Brain microvascular endothelial cell (primary cell): ENCODE results near the gene PSMC1.

Experiments
- DNase-seq: peaks from one replicate; pipeline ENCODE4 v3.0.0-alpha.2; 2020
- H3K27ac ChIP-seq: fragments of 250-450 bp; sonication (Bioruptor Pico); 2 replicates; pipeline ENCODE4 v1.5.1; 2020; ENCODE audit warnings: mild to moderate bottlenecking, moderate library complexity
- H3K27me3 ChIP-seq: fragments of 250-450 bp; sonication (Bioruptor Pico); replicated peaks from 2 replicates; pipeline ENCODE4 v1.5.1; 2020; ENCODE audit warnings: mild to moderate bottlenecking
- H3K36me3 ChIP-seq: fragments of 250-450 bp; sonication (Bioruptor Pico); replicated peaks from 2 replicates; pipeline ENCODE4 v1.5.1; 2020; ENCODE audit warnings: mild to moderate bottlenecking
- H3K4me3 ChIP-seq: 2 replicates; pipeline ENCODE4 v1.5.1; 2011; ENCODE audit warnings: low read depth, mild to moderate bottlenecking, control low read depth, low read length, moderate library complexity
- in situ Hi-C: cut with HindIII; loops from 2 replicates; pipeline ENCODE4 v1.10.0; 2017; ENCODE audit warnings: low sequenced_read_pairs, low pct_ligation_motif_present
- TF ChIP-seq, protein P1 (sequence below): IDR thresholded peaks from 2 replicates; pipeline ENCODE4 v1.5.1; 2011; ENCODE audit warnings: low read depth, mild to moderate bottlenecking, moderate library complexity, low read length, control low read depth, inconsistent platforms; ENCODE audit errors: missing control alignments

PSMC1 gene

DNA sequence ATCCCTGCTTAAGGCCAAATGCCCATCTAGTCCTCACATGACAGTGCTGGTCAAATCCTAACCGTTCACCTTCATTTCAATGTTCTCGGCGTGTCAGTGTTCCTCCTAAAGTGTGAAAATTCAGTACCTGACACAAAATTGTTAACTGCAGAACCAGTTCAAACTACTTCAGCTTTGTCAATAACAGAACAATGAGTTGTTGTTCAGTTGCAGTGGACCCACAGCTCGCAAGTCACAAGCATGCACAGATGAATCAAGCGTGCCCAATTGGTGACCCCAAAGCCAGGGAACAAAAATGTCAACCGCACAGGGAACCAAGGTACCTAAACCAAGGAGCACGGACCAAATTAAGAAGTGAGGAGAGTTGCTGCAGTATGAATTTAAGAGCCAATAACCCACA is 52.2 kb downstream of the PSMC1 start:
- Histone ChIP-seq H3K27ac (no peak overlapping the region), H3K36me3 (peaks cover 10% of the 10 kb centered on the region), H3K4me3 (no peak overlapping the region), H3K27me3 (no peaks in the 10 kb centered on the region)
- in situ Hi-C loops: no loop called here
- no peak for DNase-seq
- TF ChIP-seq, protein P1, sequence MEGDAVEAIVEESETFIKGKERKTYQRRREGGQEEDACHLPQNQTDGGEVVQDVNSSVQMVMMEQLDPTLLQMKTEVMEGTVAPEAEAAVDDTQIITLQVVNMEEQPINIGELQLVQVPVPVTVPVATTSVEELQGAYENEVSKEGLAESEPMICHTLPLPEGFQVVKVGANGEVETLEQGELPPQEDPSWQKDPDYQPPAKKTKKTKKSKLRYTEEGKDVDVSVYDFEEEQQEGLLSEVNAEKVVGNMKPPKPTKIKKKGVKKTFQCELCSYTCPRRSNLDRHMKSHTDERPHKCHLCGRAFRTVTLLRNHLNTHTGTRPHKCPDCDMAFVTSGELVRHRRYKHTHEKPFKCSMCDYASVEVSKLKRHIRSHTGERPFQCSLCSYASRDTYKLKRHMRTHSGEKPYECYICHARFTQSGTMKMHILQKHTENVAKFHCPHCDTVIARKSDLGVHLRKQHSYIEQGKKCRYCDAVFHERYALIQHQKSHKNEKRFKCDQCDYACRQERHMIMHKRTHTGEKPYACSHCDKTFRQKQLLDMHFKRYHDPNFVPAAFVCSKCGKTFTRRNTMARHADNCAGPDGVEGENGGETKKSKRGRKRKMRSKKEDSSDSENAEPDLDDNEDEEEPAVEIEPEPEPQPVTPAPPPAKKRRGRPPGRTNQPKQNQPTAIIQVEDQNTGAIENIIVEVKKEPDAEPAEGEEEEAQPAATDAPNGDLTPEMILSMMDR: no peak

DNA sequence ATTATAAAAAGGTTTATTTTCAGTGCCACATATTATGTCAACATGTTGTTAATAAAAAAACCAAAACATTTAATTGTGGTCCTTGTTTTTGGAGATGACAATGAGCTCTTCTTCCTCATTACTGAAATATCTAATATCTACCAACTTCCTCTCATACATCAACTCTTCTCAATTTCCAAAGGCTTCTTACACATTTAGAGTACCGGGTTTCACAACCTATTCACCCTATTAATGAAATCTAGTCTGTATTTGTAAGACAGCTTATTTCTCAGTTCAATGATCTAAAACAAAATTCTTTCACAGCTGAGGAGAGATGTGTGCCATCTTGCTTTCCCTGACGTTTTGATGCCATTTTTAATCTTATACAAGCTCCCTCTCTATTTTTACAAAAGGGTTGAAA is 60.9 kb downstream of the PSMC1 start:
- TF ChIP-seq, protein P1: no peak
- Histone ChIP-seq H3K4me3 (no peak overlapping the region), H3K27me3 (no peaks in the 10 kb centered on the region), H3K36me3 (peaks cover 4% of the 10 kb centered on the region), H3K27ac (no peak overlapping the region)
- DNase-seq: no peak
- in situ Hi-C loops: no loop called here

DNA sequence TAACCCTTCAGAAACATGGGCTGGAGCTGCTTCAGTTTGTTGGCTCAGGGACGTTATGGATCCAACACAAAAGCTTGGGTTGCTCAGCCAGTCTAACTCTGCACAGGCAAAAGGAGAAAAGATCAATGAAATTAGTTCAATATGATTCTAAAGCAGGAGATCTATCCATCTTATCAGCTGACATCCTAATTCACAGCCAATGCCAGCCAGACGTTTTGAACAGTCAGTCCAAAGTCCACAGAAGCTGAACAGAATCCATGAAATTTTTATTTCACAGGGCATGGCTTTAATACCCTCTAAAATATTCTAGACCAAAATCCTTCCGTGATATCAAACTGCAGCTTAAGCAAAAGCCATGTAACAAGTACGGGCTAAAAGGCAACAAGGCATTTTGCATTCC is 61.7 kb downstream of the PSMC1 start:
- Histone ChIP-seq H3K36me3 (peaks cover 4% of the 10 kb centered on the region), H3K27ac (no peak overlapping the region), H3K4me3 (no peak overlapping the region), H3K27me3 (no peaks in the 10 kb centered on the region)
- no peak for DNase-seq
- in situ Hi-C loops: no loop called here
- TF ChIP-seq, protein P1: no peak

DNA sequence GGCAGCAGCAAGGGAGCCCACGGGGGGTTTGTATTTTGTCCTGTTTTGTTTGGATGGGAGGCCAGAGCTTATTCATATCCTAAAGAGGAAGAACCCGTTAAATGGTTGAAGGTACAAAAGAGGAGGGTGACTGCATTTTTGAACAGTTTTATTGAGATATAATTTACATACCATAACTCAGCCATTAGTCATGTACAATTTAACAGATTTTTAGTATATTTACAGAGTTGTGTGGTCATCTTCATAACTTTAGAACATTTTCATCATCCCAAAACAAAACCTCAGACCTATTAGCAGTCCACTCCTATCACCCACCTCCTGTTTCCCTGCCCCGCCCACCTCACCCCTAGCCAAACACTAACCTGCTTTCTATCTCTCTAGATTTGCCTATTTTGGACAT is 62.8 kb downstream of the PSMC1 start:
- Histone ChIP-seq H3K4me3 (no peak overlapping the region), H3K36me3 (peaks cover 4% of the 10 kb centered on the region), H3K27ac (no peak overlapping the region), H3K27me3 (no peaks in the 10 kb centered on the region)
- in situ Hi-C loops: no loop called here
- no peak for DNase-seq
- TF ChIP-seq, protein P1: no peak

DNA sequence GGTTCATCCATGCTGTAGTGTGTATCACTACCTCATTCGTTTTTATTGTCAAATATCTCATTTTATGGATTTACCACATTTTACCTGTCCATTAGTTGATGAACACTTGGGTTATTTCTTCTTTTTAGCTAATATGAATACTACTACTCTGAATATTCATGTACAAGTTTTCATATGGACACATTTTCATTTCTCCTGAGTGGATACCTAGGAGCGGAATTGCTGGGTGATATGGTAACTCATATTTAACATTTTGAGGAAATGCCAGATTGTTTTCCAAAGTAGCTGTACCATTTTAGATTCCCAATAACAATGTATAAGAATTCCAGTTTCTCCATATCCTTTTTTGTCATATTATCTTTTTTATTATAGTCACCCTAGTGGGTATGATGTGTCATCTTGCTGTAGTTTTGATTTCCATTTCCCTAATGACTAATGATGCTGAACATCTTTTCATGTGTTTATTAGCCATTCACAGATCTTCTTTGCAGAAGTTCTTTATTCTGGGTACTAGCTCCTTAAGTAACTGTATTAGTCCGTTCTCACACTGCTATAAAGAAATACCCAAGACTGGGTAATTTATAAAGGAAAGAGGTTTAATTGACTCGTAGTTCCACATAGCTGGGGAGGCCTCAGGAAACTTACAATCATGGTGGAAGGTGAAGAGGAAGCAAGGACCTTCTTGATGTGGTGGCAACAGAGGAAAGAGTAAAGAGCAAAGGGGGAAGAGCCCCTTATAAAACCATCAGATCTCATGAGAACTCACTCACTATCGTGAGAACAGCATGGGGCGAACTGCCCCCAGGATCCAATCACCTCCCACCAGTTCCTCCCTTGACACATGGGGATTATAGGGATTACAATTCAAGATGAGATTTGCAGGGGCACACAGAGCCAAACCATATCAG is 63.5 kb downstream of the PSMC1 start:
- H3K4me3 ChIP-seq: no peak overlapping the region
- peaks cover 2% of the 10 kb centered on the region for H3K36me3 ChIP-seq
- no peaks in the 10 kb centered on the region for H3K27me3 ChIP-seq
- no peak for DNase-seq
- in situ Hi-C loops: no loop called here
- TF ChIP-seq, protein P1: no peak
- no peak overlapping the region for H3K27ac ChIP-seq
